ENCODE results near the gene CIAO2A. TPM values are rescaled to one million over a fixed set of nuclear protein-coding genes. Genes with fewer than 3 reads are reported as not detected.
A peak's percentile ranks its signal among the peaks of the same experiment; 100 is the strongest.

Gene CIAO2A
- total RNA-seq, 2 experiments from 2014 or later, result 78.7 to 84.7 TPM

DNA sequence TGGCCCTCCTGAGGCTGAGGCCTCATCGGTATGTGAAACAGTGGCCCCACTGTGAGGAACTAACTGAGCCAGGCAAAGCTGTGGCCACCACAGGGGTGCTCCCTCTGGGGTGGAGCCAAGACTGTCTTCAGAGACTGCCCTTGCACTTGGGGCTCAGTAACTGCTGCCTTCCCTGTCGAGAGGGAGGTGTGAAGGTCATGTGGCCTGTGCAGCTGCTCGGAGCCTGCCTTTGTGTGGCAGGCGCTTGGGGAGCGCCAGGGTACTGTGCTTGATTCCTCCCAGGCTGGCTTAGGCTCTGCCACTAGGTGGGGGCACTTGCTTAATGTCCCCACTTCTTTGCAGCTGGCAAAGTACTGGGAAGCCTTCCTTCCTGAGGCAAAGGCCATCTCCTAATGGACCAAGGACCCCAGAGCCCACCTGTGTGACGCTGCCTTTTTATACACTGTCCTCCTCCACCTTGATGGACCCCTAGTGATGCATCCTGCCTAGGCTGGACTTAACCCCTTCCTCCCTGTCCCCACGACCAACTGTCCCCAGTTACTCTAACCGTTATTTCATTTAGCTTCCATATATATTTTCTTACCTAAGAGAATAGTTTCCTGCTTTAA, 43.7 kb upstream of the CIAO2A start:
- no peak overlapping the region for H3K4me3 ChIP-seq (ENCODE audit: low read depth, low read length, poor library complexity, severe bottlenecking)
- CTCF ChIA-PET (ENCODE audit: unreplicated experiment), result no interaction called here
- BruUV-seq (replicated peaks), result no TSS peak
- H3K4me1 ChIP-seq (ENCODE audit: insufficient read depth, low read length, poor library complexity, severe bottlenecking), result no peaks in the 10 kb centered on the region
- H3K9me2 ChIP-seq (ENCODE audit: insufficient read depth, low read length), result no peaks in the 10 kb centered on the region
- H3K9me3 ChIP-seq (ENCODE audit: low read length), result no peaks in the 10 kb centered on the region
- DNase-seq (ENCODE audit: low spot score), result peak; percentile 38
- H3K27ac ChIP-seq (ENCODE audit: low read depth, low read length, poor library complexity, severe bottlenecking), result no peak overlapping the region
- H3K79me2 ChIP-seq (ENCODE audit: insufficient read depth, low read depth, low read length), result no peaks in the 10 kb centered on the region
- H4K20me1 ChIP-seq (ENCODE audit: insufficient read depth, low read length), result no peaks in the 10 kb centered on the region
- H3K36me3 ChIP-seq (ENCODE audit: insufficient read depth, low read length), result peaks cover 73% of the 10 kb centered on the region
- no peak overlapping the region for H3K4me2 ChIP-seq (ENCODE audit: low read length)
- H2AFZ ChIP-seq (ENCODE audit: low read length), result no peak overlapping the region
- TF ChIP-seq, protein P1, sequence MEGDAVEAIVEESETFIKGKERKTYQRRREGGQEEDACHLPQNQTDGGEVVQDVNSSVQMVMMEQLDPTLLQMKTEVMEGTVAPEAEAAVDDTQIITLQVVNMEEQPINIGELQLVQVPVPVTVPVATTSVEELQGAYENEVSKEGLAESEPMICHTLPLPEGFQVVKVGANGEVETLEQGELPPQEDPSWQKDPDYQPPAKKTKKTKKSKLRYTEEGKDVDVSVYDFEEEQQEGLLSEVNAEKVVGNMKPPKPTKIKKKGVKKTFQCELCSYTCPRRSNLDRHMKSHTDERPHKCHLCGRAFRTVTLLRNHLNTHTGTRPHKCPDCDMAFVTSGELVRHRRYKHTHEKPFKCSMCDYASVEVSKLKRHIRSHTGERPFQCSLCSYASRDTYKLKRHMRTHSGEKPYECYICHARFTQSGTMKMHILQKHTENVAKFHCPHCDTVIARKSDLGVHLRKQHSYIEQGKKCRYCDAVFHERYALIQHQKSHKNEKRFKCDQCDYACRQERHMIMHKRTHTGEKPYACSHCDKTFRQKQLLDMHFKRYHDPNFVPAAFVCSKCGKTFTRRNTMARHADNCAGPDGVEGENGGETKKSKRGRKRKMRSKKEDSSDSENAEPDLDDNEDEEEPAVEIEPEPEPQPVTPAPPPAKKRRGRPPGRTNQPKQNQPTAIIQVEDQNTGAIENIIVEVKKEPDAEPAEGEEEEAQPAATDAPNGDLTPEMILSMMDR (conservative IDR thresholded peaks at IDR 0.05; ENCODE audit: low read length), result peak; percentile 45; the same call in 1 of the 2 replicates
- no peak for TF ChIP-seq EZH2phosphoT487 (IDR thresholded peaks at IDR 0.05; ENCODE audit: borderline replicate concordance, low read depth, low read length)
- POLR2A ChIA-PET, result interaction anchor here (0.7 to 1.1 kb wide), 2 partner anchors 13 to 1669 kb away, joined by 4 to 6 read pairs; no protein-coding TSS in a partner anchor
- intact Hi-C loops (cut with micrococcal nuclease; ENCODE audit: unreplicated experiment), result no loop called here

DNA sequence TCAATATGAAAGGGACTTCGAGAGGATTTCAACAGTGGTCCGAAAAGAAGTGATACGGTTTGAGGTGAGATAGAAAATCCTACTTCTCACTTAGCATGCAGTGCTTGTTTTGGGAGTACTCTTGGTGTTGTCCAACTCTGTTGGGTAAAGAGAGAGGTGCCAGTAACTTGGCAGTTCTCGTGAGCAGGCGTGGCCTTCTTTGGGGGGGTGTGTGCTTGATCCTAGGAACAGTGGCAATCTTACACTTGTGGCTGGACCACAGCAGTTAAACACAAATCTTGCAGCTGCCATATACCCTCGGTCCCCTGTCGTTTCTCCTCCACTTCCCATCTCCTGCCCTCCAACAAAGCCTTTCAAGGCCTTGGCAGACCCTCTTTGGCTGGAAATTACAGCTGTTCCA, 42.7 kb upstream of the CIAO2A start:
- POLR2A ChIA-PET, result no interaction called here
- Histone ChIP-seq H3K9me2 (ENCODE audit: insufficient read depth, low read length) (no peaks in the 10 kb centered on the region), H3K36me3 (ENCODE audit: insufficient read depth, low read length) (peaks cover 75% of the 10 kb centered on the region), H3K4me2 (ENCODE audit: low read length) (no peak overlapping the region), H4K20me1 (ENCODE audit: insufficient read depth, low read length) (no peaks in the 10 kb centered on the region), H2AFZ (ENCODE audit: low read length) (no peak overlapping the region), H3K27ac (ENCODE audit: low read depth, low read length, poor library complexity, severe bottlenecking) (no peak overlapping the region), H3K4me1 (ENCODE audit: insufficient read depth, low read length, poor library complexity, severe bottlenecking) (no peaks in the 10 kb centered on the region), H3K79me2 (ENCODE audit: insufficient read depth, low read depth, low read length) (no peaks in the 10 kb centered on the region), H3K9me3 (ENCODE audit: low read length) (no peaks in the 10 kb centered on the region), H3K4me3 (ENCODE audit: low read depth, low read length, poor library complexity, severe bottlenecking) (no peak overlapping the region)
- no TSS peak for BruUV-seq (replicated peaks)
- no peak for DNase-seq (ENCODE audit: low spot score)
- intact Hi-C loops (cut with micrococcal nuclease; ENCODE audit: unreplicated experiment), result no loop called here
- TF ChIP-seq EZH2phosphoT487 (IDR thresholded peaks at IDR 0.05; ENCODE audit: borderline replicate concordance, low read depth, low read length), result no peak
- TF ChIP-seq, protein P1 (conservative IDR thresholded peaks at IDR 0.05; ENCODE audit: low read length), result no peak
- CTCF ChIA-PET (ENCODE audit: unreplicated experiment), result no interaction called here

DNA sequence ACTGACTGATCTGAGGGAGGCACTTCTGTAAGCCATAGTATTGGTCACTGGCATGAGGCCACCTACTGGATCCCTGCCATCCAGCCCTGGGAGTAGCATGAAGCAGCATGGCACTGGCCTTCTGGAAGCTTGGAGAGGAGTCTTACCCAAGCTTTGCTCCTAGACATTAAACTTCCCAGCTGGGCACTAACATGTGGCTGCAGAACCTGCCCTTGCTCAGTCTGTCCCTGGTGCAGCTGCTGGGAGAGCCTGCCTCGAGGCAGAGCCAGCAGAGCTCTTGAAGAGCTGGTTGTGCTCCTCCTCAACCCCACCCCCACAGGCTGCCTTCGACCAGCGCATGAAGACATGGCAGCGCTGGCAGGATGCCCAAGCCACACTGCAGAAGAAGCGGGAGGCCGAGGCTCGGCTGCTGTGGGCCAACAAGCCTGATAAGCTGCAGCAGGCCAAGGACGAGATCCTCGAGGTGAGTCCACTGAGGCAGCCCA, 40.7 kb upstream of the CIAO2A start:
- ChIA-PET POLR2A (interaction anchor here (0.6 to 1.2 kb wide), 2 partner anchors 12 to 15 kb away, joined by 3 read pairs; no protein-coding TSS in a partner anchor), CTCF (ENCODE audit: unreplicated experiment) (interaction anchor here (1.1 kb wide), 1 partner anchor 11 kb away, joined by 3 read pairs; no protein-coding TSS in a partner anchor)
- Histone ChIP-seq H4K20me1 (ENCODE audit: insufficient read depth, low read length) (no peaks in the 10 kb centered on the region), H3K4me3 (ENCODE audit: low read depth, low read length, poor library complexity, severe bottlenecking) (no peak overlapping the region), H3K27ac (ENCODE audit: low read depth, low read length, poor library complexity, severe bottlenecking) (no peak overlapping the region), H3K4me1 (ENCODE audit: insufficient read depth, low read length, poor library complexity, severe bottlenecking) (no peaks in the 10 kb centered on the region), H2AFZ (ENCODE audit: low read length) (no peak overlapping the region), H3K9me2 (ENCODE audit: insufficient read depth, low read length) (no peaks in the 10 kb centered on the region), H3K4me2 (ENCODE audit: low read length) (no peak overlapping the region), H3K9me3 (ENCODE audit: low read length) (no peaks in the 10 kb centered on the region), H3K36me3 (ENCODE audit: insufficient read depth, low read length) (peaks cover 90% of the 10 kb centered on the region), H3K79me2 (ENCODE audit: insufficient read depth, low read depth, low read length) (no peaks in the 10 kb centered on the region)
- DNase-seq (ENCODE audit: low spot score), result no peak
- intact Hi-C loops (cut with micrococcal nuclease; ENCODE audit: unreplicated experiment), result no loop called here
- TF ChIP-seq, protein P1 (conservative IDR thresholded peaks at IDR 0.05; ENCODE audit: low read length), result no peak
- no peak for TF ChIP-seq EZH2phosphoT487 (IDR thresholded peaks at IDR 0.05; ENCODE audit: borderline replicate concordance, low read depth, low read length)
- no TSS peak for BruUV-seq (replicated peaks)
